Astrocyte (in vitro differentiated cells and primary cell): Measurements from ENCODE around the gene RHCG. TPM values are rescaled to one million over a fixed set of nuclear protein-coding genes. Genes with fewer than 3 reads are reported as not detected.

Experiments
- DNase-seq: peaks from one replicate; pipeline ENCODE4 v3.0.0-alpha.2; 2010; ENCODE audit warnings: low read depth
- FAIRE-seq: peaks from 2 replicates; lab custom pipeline; 2011; peaks lifted over from hg19 to GRCh38; lab: Jason Lieb, UNC
- H2AFZ ChIP-seq: 2 replicates; pipeline ENCODE4 v1.6.0; 2012; ENCODE audit warnings: low read depth, low read length, inconsistent platforms
- H3K27ac ChIP-seq: 2 replicates; pipeline ENCODE4 v1.5.1; 2011; ENCODE audit warnings: low read depth, low read length, inconsistent platforms
- H3K27me3 ChIP-seq: 2 replicates; pipeline ENCODE4 v1.6.0; 2011; ENCODE audit warnings: low read length, inconsistent platforms; ENCODE audit not compliant: insufficient read depth
- H3K36me3 ChIP-seq: 2 replicates; pipeline ENCODE4 v1.5.1; 2011; ENCODE audit warnings: low read length, inconsistent platforms; ENCODE audit not compliant: insufficient read depth
- H3K4me1 ChIP-seq: 2 replicates; pipeline ENCODE4 v1.5.1; 2011; ENCODE audit warnings: low read length, inconsistent platforms; ENCODE audit not compliant: insufficient read depth
- H3K4me2 ChIP-seq: 2 replicates; pipeline ENCODE4 v1.6.0; 2012; ENCODE audit warnings: low read length, inconsistent platforms
- H3K4me3 ChIP-seq: 2 replicates; pipeline ENCODE4 v1.5.1; 2011; ENCODE audit warnings: low read depth, mild to moderate bottlenecking, low read length, inconsistent platforms; ENCODE audit not compliant: insufficient read depth
- H3K79me2 ChIP-seq: 2 replicates; pipeline ENCODE4 v1.6.0; 2012; ENCODE audit warnings: mild to moderate bottlenecking, low read length, inconsistent platforms; ENCODE audit not compliant: insufficient read depth
- H3K9ac ChIP-seq: 2 replicates; pipeline ENCODE4 v1.6.0; 2012; ENCODE audit warnings: mild to moderate bottlenecking, low read length, inconsistent platforms
- H3K9me3 ChIP-seq: 2 replicates; pipeline ENCODE4 v1.5.1; 2012; ENCODE audit warnings: low read depth, mild to moderate bottlenecking, low read length, inconsistent platforms; ENCODE audit not compliant: insufficient read depth
- H4K20me1 ChIP-seq: 2 replicates; pipeline ENCODE4 v1.6.0; 2012; ENCODE audit warnings: low read length, inconsistent platforms; ENCODE audit not compliant: insufficient read depth
- H3K27ac Mint-ChIP-seq: one replicate; pipeline ENCODE4 v1.8.0; 2021; ENCODE audit warnings: mild to moderate bottlenecking, mixed read lengths; ENCODE audit not compliant: unreplicated experiment
- H3K27me3 Mint-ChIP-seq: one replicate; pipeline ENCODE4 v1.8.0; 2021; ENCODE audit warnings: low read depth, mixed read lengths; ENCODE audit not compliant: unreplicated experiment
- H3K36me3 Mint-ChIP-seq: one replicate; pipeline ENCODE4 v1.8.0; 2021; ENCODE audit warnings: low read depth, mixed read lengths; ENCODE audit not compliant: unreplicated experiment
- H3K4me1 Mint-ChIP-seq: one replicate; pipeline ENCODE4 v1.8.0; 2021; ENCODE audit warnings: low read depth, mixed read lengths; ENCODE audit not compliant: unreplicated experiment
- H3K4me3 Mint-ChIP-seq: one replicate; pipeline ENCODE4 v1.8.0; 2021; ENCODE audit warnings: mild to moderate bottlenecking, moderate library complexity, mixed read lengths; ENCODE audit not compliant: unreplicated experiment
- H3K9me3 Mint-ChIP-seq: one replicate; pipeline ENCODE4 v1.8.0; 2021; ENCODE audit warnings: mild to moderate bottlenecking, mixed read lengths; ENCODE audit not compliant: unreplicated experiment
- CTCF ChIP-seq: IDR thresholded peaks from 2 replicates; pipeline ENCODE4 v1.5.1; 2011; ENCODE audit warnings: low read depth, mild to moderate bottlenecking, inconsistent platforms, low read length, moderate library complexity; ENCODE audit not compliant: insufficient read depth
- EZH2 ChIP-seq: IDR thresholded peaks from 2 replicates; pipeline ENCODE4 v1.6.1; 2012; ENCODE audit warnings: mild to moderate bottlenecking, low read length, inconsistent platforms; ENCODE audit not compliant: insufficient read depth
- total RNA-seq: library from RNA; stranded (reverse); gene quantifications from 2 replicates; pipeline ENCODE4 v1.2.1, GENCODE V29; 2021

The RHCG gene
- total RNA-seq, 1 donor from 2014 or later = 0.18 TPM

DNA sequence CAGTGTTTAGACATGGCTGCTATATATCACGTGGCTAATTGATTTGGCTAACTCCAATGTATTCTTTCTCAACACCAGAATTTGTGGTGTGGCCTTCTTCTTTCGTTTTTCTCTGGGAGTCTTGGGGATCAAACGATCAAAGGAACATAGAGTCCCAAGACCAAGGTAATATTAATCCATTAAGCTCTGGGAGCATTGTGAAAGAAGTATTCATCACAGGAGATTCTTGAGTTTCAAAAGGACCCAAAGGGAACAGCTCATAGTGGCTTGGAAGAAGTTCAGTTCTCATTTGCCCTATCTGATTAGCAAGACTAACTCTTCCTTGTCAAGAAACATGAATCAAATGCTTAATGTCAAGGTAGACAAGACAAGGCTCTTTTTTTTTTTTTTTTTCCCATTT is 46.0 kb upstream of the RHCG start:
- Mint-ChIP-seq H3K36me3 (peaks cover 1% of the 10 kb centered on the region), H3K4me1 (no peaks in the 10 kb centered on the region), H3K9me3 (peaks cover 9% of the 10 kb centered on the region), H3K27me3 (peaks cover 35% of the 10 kb centered on the region), H3K4me3 (no peak overlapping the region), H3K27ac (no peak overlapping the region)
- H2AFZ ChIP-seq = no peak overlapping the region
- H3K9ac ChIP-seq = no peak overlapping the region
- H3K27me3 ChIP-seq = peaks cover 12% of the 10 kb centered on the region
- H3K4me2 ChIP-seq = no peak overlapping the region
- H4K20me1 ChIP-seq = no peaks in the 10 kb centered on the region
- TF ChIP-seq CTCF = no peak
- no peak for TF ChIP-seq EZH2
- no peak for DNase-seq
- no peak overlapping the region for H3K4me3 ChIP-seq
- H3K9me3 ChIP-seq = no peaks in the 10 kb centered on the region
- H3K79me2 ChIP-seq = no peaks in the 10 kb centered on the region
- no peaks in the 10 kb centered on the region for H3K4me1 ChIP-seq
- no peak overlapping the region for H3K27ac ChIP-seq
- no peak for FAIRE-seq
- H3K36me3 ChIP-seq = no peaks in the 10 kb centered on the region

DNA sequence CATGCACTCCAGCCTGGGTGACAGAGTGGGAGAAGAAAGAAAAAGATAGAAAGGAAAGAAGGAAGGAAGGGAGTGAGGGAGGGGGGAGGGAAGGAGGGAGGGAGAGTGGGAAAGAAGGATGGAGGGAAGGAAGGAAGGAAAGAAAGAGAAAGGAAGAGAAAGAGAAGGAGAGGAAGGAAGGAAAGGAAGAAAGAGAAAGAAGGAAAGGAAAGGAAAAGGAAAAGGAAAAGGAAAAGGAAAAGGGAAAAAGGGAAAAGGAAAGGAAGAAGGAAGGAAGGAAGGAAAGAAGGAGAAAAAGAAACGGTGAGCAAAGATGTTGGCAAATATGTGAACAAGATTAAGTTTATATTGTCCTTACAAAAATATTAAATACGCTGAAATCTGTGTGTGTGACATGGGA is 42.6 kb upstream of the RHCG start:
- peaks cover 1% of the 10 kb centered on the region for H3K36me3 Mint-ChIP-seq
- H3K4me3 Mint-ChIP-seq = no peak overlapping the region
- TF ChIP-seq CTCF (no peak), EZH2 (no peak)
- H3K27me3 Mint-ChIP-seq = peaks cover 30% of the 10 kb centered on the region
- Histone ChIP-seq H3K4me1 (no peaks in the 10 kb centered on the region), H3K4me3 (no peak overlapping the region), H4K20me1 (no peaks in the 10 kb centered on the region), H3K79me2 (no peaks in the 10 kb centered on the region), H3K27ac (no peak overlapping the region), H3K9me3 (no peaks in the 10 kb centered on the region), H2AFZ (no peak overlapping the region), H3K27me3 (peaks cover 9% of the 10 kb centered on the region), H3K9ac (no peak overlapping the region), H3K4me2 (no peak overlapping the region), H3K36me3 (no peaks in the 10 kb centered on the region)
- no peaks in the 10 kb centered on the region for H3K4me1 Mint-ChIP-seq
- no peak overlapping the region for H3K27ac Mint-ChIP-seq
- DNase-seq (no peak), FAIRE-seq (no peak)
- peaks cover 9% of the 10 kb centered on the region for H3K9me3 Mint-ChIP-seq

DNA sequence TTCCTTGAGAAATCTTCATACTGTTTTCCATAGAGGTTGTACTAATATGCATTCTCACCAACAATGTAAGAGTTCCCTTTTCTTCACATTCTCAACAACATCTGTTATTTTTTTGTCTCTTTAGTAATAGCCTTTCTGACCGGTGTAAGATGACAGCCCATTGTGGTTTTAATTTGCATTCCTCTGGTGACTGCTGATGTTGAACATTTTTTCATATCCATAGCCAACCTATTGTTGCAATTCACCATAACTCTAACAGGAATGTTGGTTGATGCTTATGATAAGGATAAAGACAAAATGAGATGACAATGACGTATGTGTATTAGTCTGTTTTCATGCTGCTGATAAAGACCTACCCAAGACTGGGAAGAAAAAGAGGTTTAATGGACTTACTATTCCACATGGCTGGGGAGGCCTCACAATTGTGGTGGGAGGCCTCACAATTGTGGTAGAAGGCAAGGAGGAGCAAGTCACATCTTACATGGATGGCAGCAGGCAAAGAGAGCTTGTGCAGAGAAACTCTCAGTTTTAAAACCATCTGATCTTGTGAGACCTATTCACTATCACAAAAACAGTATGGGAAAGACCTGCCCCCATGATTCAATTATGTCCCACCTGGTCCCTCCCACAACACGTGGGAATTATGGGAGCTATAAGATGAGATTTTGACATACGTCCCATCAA is 37.6 kb upstream of the RHCG start:
- Histone ChIP-seq H4K20me1 (no peaks in the 10 kb centered on the region), H3K4me2 (no peak overlapping the region), H3K79me2 (no peaks in the 10 kb centered on the region), H3K36me3 (no peaks in the 10 kb centered on the region), H3K4me3 (no peak overlapping the region), H2AFZ (no peak overlapping the region), H3K27me3 (no peaks in the 10 kb centered on the region), H3K27ac (no peak overlapping the region), H3K9me3 (no peaks in the 10 kb centered on the region), H3K4me1 (no peaks in the 10 kb centered on the region), H3K9ac (no peak overlapping the region)
- FAIRE-seq = no peak
- peak; percentile 61 for DNase-seq
- no peak for TF ChIP-seq EZH2
- no peak for TF ChIP-seq CTCF
- Mint-ChIP-seq H3K36me3 (no peaks in the 10 kb centered on the region), H3K4me1 (peaks cover 2% of the 10 kb centered on the region), H3K27ac (no peak overlapping the region), H3K9me3 (peaks cover 12% of the 10 kb centered on the region), H3K4me3 (no peak overlapping the region), H3K27me3 (peaks cover 18% of the 10 kb centered on the region)
